GM12892 (cell line): ENCODE measurements around the gene POM121C.
A peak's percentile ranks its signal among the peaks of the same experiment; 100 is the strongest.
"Not testable (repeated sequence)": the region's sequence is repeated elsewhere in the genome, so short reads cannot be mapped to it uniquely, and the experiment has no call there.

ENCODE experiments used
- DNase-seq: peaks from one replicate; pipeline ENCODE4 v3.0.0; 2011; ENCODE audit not compliant: insufficient read length
- FAIRE-seq: peaks from 2 replicates; lab custom pipeline; 2011; peaks lifted over from hg19 to GRCh38; lab: Jason Lieb, UNC

Gene POM121C

GRCh38 chr7:75449946-75450345 is 36.2 kb downstream of the POM121C start:
- not testable (repeated sequence) for DNase-seq, FAIRE-seq

GRCh38 chr7:75442465-75443111 is 43.5 kb downstream of the POM121C start:
- DNase-seq: not testable (repeated sequence)
- FAIRE-seq: peak; percentile 90

- FAIRE-seq: not testable (repeated sequence)
These were observed 44.0 kb downstream of the POM121C start for GRCh38 chr7:75442101-75442464.

GRCh38 chr7:75439000-75439399 is 47.1 kb downstream of the POM121C start:
- DNase-seq, FAIRE-seq: not testable (repeated sequence)

More at GRCh38 chr7:75442101-75442464, 44.0 kb downstream of the POM121C start:
- DNase-seq: not testable (repeated sequence)

GRCh38 chr7:75423481-75423880 is 62.6 kb downstream of the POM121C start:
- FAIRE-seq, DNase-seq: not testable (repeated sequence)

GRCh38 chr7:75421798-75422710 is 64.0 kb downstream of the POM121C start:
- not testable (repeated sequence) for DNase-seq, FAIRE-seq

- FAIRE-seq, DNase-seq: not testable (repeated sequence)
These were observed 65.9 kb downstream of the POM121C start for GRCh38 chr7:75420152-75420551.

- DNase-seq, FAIRE-seq: not testable (repeated sequence)
These were observed 66.4 kb downstream of the POM121C start for GRCh38 chr7:75419693-75420092.

- DNase-seq, FAIRE-seq: not testable (repeated sequence)
These were observed 66.9 kb downstream of the POM121C start for GRCh38 chr7:75419210-75419609.

GRCh38 chr7:75418292-75418858 is 67.7 kb downstream of the POM121C start:
- not testable (repeated sequence) for DNase-seq, FAIRE-seq

- not testable (repeated sequence) for DNase-seq, FAIRE-seq
These were observed 69.3 kb downstream of the POM121C start for GRCh38 chr7:75416787-75417186.

- not testable (repeated sequence) for FAIRE-seq, DNase-seq
These were observed 70.2 kb downstream of the POM121C start for GRCh38 chr7:75415829-75416373.

GRCh38 chr7:75415428-75415817 is 70.7 kb downstream of the POM121C start:
- not testable (repeated sequence) for FAIRE-seq

GRCh38 chr7:75414708-75415427 is 71.2 kb downstream of the POM121C start:
- DNase-seq, FAIRE-seq: not testable (repeated sequence)

More at GRCh38 chr7:75415428-75415817, 70.7 kb downstream of the POM121C start:
- not testable (repeated sequence) for DNase-seq

GRCh38 chr7:75414204-75414603 is 71.9 kb downstream of the POM121C start:
- not testable (repeated sequence) for FAIRE-seq, DNase-seq

GRCh38 chr7:75410823-75411173 is 75.3 kb downstream of the POM121C start:
- FAIRE-seq, DNase-seq: not testable (repeated sequence)

GRCh38 chr7:75409880-75410822 is 75.9 kb downstream of the POM121C start:
- peak; percentile 98 for FAIRE-seq
- not testable (repeated sequence) for DNase-seq

GRCh38 chr7:75404663-75405062 is 81.4 kb downstream of the POM121C start:
- FAIRE-seq, DNase-seq: not testable (repeated sequence)
